HTR-8/SVneo (cell line): Measurements from ENCODE around the gene FILIP1L.

ENCODE experiments used
- DNase-seq: peaks from one replicate; pipeline ENCODE4 v3.0.0; 2011; ENCODE audit warnings: low spot score, mixed read lengths; ENCODE audit not compliant: insufficient read length
- FAIRE-seq: peaks from 2 replicates; lab custom pipeline; 2011; peaks lifted over from hg19 to GRCh38; lab: Jason Lieb, UNC

Gene FILIP1L

DNA sequence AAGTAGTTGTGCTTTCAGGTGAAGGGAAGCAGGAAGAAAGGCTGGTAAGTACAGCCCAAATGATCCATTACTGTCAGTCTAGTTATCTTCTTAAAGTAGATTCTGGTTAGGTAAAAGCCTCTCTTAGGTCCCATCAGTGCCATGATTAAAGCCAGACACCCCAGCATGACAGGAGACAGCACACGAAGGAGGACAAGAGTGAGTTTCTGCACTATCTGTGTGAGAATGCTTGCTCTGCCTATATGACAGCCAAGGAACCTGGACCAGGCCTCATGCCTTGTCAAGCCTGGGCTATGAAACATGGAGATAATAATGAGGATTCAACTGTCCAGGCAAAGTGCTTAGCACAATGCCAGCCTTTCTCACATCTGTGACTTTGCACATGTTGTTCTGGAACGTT is 13.5 kb upstream of the FILIP1L start:
- FAIRE-seq (no peak), DNase-seq (no peak)

DNA sequence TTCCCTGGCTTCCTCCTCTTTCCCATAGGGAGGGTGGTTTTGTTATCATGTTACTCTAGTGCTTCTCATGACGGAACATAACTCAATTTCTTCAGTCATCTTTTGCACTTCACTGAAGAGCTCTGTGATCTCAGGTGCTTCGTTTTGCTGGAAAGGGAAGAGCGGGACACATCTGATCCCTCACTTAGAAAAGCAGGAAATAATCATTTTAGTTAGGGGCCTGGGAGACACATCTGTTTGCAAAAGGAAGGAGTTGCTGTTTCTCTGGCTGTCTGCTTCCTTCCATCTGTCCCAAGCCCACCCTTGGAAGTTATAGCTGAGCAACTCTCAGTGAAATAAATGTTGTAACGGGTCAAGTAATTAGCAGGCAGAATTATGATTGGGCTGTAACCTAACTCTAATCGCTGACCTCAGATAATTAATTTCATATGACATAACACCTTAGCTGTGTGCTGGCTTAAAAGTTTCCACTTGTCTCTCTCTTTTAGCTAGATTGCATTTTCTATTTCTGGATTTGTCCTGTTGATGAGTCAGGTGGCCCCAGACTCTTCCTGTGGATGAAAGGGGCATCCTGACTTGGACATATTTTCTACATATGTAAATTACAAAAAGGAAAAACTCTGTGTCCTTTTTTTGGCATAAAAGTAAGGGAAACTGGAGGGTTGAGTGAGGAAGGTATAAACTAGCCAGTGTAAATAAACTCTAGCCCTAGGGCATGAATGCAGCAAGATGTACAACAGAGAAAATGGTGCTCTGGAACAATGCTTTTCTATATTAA is 11.0 kb upstream of the FILIP1L start:
- DNase-seq (no peak), FAIRE-seq (no peak)

DNA sequence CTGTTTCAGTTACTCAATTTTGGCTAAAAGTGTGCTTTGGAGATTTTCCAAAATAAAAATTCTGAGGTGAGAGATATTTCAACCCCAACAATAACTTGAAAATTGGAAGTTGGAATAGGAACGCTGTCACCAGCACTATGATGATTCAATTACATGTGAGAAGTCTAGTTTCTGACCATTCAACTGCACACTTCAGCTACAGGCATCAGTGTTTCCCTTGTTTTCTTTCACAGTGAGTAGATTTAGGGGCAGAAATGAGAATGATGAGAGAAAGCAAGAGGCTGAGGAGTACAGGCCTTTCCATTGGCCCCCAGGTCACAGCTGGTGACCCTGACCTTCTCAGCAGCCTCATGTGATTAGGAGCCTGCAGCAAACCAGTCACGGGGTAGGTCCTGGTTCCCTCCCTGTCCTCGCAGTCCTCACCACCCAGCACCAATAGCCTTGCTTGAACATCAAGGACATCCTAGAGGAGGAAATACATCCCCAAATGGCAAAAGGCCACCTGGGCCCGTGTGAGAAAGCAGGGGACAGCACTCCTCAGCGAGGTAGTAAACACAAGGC is 10.0 kb upstream of the FILIP1L start:
- FAIRE-seq (no peak), DNase-seq (no peak)

DNA sequence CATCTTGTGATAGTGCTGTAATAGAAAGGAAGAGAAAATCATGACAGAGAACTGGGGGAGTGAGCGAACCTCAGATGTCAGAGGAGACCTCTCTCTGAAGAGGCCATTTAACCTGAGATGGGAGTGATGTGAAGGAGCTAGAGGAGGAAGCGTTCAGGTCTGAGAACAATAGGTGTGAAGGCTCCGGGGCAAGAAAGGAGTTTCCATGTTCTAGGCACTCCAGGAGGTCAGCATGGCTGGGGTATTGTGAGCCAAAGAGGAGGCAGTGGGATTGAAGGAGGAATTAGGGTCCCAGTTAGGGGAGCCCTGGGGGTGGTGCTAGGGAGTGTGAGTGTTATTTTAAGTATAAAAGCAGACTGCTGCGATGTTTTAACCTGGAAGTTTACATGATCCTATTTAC is 8.8 kb upstream of the FILIP1L start:
- FAIRE-seq (no peak), DNase-seq (no peak)

DNA sequence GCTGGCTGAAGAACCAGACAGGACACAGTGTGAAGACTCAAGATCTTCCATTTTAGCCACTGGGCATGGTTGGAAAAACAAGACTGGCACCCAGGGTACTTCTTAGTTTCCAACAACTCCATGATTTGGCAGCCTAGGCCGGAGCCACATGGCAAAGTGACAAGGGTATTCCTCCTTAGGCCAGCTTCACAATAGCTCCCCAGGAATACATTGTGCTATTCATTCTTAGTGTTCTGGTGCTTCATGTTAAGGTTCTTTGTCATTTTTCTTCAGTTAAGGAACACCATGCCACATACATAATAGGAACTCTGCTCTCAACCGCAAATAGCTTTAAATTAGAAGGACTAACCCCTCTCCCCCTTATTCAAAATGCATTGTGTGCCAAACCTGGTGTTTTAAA is 8.0 kb upstream of the FILIP1L start:
- FAIRE-seq, result no peak

DNA sequence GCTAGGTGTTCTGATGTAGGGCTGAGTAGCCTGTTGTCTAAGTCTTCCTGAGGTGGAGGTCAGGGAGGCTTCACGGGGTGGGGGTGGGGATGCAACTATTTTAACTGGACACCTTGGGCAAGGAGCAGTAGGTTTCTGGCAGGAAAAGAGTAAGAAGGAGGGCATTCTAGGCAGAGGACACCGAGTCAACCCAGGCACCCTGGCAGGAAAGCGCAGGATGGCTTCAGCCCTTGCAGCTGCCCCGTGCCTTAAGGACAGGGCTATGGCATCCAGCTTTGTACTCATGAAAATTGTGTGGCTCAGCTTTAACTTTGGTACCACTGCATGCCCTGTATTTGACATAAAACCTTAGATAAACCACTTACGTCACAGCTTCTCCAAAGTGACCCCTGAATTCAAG is 6.4 kb upstream of the FILIP1L start:
- no peak for FAIRE-seq
- DNase-seq, result no peak

More for the DNA sequence above, 8.0 kb upstream of the FILIP1L start:
- DNase-seq, result no peak

DNA sequence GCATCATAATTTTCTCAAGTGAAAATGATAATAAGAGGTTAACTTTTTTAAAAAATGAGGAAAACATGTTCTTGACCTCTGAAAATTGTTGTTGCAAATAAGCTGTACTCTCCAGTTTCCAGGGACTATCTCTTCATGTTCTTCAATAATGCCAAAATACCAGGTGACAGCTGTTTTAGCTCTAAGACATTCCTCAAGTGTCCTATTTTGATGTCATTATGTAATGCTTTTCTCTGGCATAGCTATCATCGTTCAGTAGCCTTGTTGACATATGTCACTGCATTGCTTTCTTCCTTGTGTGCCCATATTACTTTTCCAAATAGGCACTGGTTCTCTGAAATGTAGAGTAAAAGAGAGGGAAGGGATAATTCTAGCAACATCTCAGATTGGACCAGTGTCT is 5.7 kb upstream of the FILIP1L start:
- DNase-seq (no peak), FAIRE-seq (no peak)

DNA sequence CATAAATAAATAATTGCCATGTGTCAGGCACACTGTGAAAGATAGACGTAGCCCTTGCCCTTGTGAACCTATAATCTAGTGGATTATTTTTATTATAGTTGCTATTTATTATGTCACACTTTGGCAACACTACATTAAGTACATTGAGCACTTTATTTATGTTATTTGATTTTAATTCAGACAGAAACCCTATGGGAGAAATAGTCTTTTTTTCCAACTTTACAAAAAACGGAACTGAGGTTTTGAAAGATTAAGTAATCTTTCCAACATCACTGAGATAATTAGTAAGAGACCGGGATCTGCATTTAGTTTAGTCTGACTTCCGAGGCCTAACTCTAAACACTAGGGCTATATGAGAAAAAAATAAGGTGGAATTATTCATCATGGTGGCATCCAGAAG is 2.8 kb upstream of the FILIP1L start:
- DNase-seq (no peak), FAIRE-seq (no peak)

DNA sequence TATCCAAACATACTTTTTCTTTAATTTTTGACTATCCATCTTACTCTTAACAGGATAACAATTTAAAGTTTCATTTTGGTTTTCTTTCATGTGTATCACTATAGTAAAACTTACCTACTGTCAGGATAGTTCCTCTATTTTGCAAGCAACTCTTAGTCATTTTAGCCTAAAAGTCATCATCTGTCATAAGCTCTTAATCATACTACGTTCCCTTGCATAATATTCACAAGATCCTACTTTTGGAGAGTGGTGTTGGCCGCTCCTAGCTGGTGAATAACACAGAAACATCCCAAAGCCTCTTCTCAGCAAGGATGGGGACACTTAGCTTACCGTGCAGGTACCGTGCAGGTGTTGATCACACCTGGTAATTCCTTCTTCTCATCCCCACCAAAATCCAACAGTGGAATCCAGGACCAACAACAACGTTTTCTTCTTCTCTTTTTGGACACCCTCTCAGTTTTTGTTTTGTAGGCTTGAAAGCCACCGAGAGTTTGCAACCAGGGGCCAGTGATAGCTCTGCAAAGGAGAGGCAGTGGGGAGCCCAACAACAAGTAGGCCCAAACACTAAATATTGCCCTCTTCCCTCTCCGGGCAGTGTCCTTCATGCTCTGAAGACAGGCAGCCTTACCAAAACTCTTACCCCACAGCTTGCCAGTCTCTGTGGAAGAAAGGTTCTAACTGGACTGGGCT is 433 bp downstream of the FILIP1L start:
- FAIRE-seq (no peak), DNase-seq (no peak)

DNA sequence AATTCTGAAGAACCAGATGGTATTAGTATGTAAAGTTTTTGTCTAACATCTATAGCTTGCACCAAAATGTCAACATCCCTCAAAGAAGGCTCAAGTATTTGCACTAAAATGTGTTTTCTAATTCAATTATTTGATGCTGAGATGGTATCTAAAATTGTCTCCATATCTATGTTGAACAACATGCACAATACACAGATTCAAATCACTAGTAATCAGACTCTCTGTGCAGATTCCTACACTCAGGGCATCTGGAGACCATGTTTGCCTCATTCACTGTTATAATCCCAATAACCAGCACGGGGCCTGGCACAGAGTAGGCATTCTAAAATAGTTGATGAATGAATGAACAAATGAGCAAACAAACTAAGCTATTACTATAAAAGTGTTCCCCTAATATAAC is 2.6 kb downstream of the FILIP1L start:
- no peak for FAIRE-seq
- no peak for DNase-seq

DNA sequence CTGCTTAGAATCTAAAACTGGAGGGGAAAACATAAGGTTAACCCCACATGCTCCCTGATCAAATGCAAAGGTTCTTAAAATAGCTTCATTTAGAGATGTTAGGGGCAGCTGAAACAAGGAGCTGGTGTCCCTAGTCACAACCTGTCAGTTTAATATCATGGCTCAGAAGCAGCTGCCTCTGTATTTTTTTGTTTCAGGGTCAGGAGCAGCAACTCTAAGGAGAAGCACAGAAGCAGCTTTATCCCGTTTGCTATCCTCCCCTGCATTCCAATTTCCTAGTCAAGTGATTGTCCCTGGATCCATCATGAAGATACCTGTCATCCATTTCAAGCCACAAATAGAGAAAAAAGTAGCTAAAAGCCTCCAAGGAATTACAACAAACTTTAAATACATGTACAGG is 4.1 kb downstream of the FILIP1L start:
- FAIRE-seq, result no peak
- no peak for DNase-seq

DNA sequence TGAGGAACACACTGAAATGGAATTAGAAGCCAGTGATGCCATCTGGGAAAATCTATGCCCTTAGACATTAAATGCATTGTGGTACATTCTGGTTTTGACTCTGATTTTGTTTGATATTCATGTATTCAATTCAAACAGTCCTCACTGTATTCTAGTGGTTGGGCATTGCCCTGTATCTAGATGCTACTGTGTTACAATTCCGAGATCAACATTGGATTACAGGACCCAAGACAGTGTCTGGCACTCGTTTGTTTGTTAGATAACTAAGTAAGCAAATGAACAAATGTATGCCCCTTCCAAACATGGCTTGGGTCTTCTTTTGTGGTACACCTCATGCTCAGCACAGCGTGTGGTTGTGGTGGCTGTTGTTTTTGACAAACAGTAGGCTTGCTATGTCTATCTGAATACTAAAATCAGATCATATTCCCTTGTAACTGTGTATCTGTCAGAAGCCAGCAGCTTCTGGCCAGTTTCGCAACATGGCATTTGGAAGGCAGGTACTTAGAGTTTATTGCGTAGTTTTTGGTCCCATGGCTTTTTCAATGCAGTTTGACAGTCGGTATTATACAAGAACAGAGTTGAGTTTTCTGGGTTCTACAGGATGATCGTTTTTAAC is 5.7 kb downstream of the FILIP1L start:
- DNase-seq (no peak), FAIRE-seq (no peak)

DNA sequence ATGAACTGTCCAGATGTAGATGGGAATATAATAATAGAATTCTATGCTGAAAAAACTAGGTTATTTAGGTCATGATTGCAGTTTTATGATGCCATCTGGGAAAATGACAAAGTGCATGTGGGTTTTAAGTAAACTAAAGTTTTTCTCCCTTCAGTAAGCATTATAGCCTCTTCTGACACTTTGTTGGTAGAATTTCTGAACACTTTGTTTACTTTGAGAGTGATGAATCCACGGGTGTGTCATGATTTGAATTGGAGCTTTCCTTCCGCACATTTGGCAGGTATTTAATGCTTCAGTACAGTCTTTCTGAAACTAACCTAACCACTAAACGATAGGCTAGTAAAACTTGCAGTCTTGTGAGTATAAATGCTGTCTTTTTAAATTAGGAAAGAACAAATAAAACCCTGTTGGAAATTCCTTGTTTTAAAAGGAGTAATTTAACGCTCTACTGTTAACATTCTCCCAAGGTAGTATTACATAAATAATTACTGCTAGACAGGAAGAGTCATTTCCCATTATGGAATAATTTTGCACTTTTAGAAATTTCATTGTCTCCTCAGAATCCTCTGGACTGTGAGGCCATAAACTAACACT is 7.0 kb downstream of the FILIP1L start:
- FAIRE-seq (no peak), DNase-seq (no peak)

DNA sequence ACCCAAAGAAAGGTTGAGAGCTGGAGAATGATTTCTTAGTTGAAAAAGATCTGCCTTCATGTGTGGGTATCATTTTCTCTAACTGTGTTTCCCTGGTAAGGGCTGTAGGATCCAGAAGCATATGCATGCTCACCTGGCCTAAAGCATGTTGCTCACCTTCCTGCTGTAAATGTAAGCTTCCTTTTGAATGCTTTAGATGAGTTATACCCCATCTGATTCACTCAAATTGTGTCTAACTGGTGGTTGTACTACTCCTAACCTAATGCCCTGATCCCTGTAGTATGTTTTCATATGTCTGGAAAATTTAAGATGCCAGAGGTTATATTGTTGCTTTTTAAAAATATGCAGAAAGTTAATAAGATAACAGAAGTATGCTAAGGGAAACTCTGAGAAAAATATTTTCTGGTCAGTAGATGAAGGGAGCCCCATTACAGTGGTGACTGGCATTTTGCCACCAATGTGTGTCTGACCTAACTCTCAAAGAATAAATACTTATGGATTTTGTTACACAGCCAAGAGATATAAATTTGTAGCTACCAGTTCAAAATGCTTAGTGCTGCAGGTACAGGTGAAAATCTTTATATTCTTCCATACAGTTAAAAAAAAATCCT is 7.7 kb downstream of the FILIP1L start:
- DNase-seq (no peak), FAIRE-seq (no peak)

DNA sequence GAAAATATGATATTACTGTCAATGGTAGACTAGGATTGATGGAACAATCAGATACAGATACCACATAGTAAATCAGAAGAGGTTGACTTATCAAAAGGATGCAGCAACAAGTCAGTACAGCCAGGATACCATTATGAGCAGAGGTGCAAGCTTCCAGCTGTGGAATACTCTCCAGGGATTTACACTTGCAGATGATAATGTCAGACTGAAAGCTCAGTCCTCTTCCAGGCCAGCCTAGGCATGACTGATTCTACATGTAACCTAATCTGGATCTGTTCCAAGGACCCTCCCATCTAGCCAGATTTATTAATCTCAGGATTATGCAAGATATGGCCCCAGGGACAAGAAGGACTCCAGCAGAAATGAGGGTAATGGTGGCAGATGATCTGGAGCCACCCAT is 8.2 kb downstream of the FILIP1L start:
- DNase-seq (no peak), FAIRE-seq (no peak)

DNA sequence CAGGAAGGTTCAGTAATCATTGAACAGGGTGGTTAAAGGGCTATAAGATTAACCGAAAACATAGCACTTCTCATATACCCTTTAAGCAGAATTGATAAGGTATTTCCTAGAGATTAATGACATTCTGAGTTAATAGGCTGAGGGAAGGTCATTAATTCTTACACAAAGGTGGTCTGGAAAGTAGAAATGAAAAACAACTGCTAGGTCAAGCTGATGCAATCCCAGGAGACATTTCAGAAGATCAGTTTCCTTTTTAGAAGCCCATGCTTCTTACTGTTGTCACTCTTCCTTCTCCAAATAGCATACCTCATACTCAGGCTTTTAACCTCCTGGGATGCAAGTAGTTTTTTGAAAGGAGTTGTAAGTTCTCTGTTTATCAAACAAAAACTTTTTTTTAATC is 8.8 kb downstream of the FILIP1L start:
- FAIRE-seq, result no peak
- DNase-seq, result no peak

DNA sequence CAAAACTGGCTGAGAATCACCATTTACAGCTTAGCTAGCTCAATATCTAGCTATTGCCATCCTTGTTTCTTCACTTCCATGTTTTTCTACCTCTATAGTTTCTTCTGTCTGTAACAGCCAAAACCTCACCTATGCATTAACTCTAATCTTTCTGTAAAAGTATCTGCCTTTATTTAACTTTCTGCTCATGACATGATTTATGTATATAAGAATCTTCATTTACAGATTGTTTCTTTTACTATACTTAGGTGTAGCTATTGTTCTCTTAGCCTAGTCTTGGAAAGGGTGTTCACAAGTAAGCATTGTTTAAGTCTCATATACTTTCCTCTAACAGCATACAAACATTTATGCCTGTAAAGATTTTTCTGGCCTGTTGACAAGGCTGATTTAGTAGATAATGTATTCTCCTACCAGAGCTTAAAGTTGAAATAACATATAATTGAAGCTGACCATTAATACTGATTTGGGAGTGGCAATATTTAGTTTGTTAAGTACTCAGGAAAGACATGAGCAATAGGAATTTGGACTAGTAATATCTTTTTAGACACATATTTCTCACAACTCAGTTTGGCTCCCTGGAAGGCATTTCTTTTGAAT is 9.4 kb downstream of the FILIP1L start:
- DNase-seq (no peak), FAIRE-seq (no peak)

DNA sequence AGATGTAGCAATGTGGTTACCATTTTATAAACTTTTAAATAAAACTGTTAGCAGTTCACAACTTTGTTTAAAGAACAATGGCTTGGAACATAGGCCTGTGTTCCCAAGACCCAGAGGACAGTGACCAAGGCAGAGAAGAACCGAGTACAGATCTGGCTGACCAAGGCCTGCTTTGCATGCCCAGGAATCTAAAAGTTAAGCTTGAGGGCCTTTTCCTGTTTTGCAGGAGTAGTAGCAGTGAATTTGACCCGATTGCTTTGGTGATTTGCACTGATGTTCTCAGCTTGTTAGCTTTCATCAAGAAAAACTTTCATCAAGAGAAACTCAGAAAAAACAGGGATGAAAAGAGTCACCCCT is 9.9 kb downstream of the FILIP1L start:
- DNase-seq (no peak), FAIRE-seq (no peak)

DNA sequence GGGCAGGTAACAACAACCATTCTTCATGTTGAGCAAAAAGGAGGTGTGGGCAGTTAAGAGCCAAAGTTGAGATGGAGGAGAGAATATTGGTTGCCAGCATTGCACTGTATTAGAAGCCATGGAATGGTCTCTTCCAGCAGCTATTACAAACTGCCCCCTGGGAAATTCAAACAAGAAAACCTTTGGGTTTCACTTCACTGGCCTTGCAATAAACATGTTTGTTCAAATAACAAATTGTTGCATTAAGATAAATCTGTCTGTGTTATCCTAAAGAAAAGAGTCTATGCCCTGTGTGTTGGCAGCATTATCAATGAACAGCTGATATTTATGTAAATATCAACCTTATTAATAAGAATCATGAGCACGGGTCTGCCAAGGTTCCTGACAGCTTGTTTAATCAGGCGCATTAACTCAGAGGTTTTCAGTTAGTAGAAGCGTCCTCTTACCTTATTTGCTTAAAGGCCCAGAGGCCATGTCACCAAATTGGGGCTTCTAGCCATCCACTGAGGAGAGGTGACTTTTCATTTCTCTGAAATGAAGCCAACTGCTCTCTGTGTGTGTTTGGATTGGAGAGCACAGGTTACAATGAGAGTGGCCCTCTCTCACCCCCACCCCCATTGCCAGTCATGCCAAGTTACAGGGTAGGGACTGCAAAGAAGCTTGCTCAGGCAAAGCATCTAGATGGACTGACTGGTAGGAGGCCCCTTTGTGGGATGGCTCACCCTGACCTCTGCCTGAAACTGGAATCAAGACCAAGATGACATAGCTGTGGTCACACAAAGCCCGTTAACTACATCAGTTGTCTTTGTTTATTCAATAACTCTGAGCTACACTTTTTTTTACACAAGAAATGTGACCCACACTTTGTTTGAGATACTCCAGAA is 10.5 kb downstream of the FILIP1L start:
- peak; percentile 14 for DNase-seq
- FAIRE-seq, result peak; percentile 26
